NCI-H1694 (cell line): ENCODE measurements around the gene TRPM5.
"Not testable (repeated sequence)": the region's sequence is repeated elsewhere in the genome, so short reads cannot be mapped to it uniquely, and the experiment has no call there.

Experiments
- DNase-seq: peaks from one replicate; lab custom pipeline; 2025; lab: John Stamatoyannopoulos, UW

The TRPM5 gene, protein sequence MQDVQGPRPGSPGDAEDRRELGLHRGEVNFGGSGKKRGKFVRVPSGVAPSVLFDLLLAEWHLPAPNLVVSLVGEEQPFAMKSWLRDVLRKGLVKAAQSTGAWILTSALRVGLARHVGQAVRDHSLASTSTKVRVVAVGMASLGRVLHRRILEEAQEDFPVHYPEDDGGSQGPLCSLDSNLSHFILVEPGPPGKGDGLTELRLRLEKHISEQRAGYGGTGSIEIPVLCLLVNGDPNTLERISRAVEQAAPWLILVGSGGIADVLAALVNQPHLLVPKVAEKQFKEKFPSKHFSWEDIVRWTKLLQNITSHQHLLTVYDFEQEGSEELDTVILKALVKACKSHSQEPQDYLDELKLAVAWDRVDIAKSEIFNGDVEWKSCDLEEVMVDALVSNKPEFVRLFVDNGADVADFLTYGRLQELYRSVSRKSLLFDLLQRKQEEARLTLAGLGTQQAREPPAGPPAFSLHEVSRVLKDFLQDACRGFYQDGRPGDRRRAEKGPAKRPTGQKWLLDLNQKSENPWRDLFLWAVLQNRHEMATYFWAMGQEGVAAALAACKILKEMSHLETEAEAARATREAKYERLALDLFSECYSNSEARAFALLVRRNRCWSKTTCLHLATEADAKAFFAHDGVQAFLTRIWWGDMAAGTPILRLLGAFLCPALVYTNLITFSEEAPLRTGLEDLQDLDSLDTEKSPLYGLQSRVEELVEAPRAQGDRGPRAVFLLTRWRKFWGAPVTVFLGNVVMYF (N-terminal part only)

DNA sequence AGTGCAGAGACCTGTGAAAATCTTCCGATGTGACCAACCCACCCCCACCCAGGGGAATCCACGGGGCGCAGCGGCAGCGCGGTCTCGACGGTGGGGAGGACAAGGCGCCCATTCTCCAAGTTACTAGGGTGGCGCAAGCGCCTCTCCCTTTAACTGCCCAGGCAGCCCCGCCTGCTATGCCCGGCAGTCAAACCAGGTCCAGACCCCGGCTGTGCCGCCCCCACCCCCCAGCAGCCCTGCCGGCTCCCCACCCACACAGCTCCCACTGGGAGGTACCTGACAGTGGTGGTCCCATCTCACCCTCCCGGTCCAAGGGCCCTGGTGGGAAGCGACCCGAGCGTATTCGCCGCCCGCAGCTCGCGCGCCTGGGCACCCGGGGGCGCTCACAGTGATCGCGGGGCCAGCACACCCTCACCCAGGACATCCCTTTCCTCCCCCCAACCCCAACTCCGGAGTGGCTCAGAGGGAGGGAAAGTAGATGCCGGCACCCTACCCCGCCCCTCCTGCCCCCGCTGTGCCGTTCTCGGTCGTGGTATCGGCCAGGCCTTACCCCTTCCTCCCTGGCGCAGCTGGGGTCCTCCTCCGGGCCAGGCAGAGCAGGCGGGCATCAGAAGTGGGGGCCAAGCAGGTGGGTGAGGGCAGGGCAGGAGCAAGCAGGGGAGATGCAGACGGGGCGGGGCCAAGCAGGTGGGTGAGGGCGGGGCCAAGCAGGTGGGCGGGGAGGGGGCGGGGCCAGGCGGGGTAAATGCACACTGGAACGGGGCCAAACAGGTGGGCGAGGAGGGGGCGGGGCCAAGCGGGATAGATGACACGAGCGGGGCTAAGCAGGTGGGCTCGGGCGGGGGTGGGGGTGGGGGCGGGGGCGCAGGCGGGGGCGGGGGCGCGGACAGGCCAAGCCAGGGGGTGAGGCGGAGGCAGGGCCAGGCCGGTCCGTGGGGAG is at the start of gene TRPM5:
Gene TRPM5 (minus strand): TSS at position 634 of the 940 bp plus-strand sequence. CDS start 21,478 bp downstream, outside the sequence.
- no peak for DNase-seq

DNA sequence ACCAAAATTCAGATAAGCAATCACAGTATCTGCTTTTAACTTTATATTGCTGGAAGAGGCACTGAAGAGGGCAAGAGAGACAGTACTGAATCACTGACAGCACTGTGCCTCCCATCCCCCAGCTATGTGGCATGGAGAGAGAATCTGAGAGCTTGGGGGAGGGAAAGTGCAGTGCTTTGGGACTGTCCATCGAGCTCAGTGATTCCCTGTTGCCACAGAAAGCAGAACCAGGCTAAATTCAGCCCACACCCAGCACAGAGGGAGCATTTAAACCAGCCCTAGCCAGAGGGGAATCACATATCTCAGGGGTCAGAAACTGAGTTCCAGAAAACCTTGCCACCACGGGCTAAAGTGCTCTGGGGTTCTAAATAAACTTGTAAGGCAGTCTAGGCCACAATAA is 44.8 kb upstream of the TRPM5 start:
- DNase-seq = no peak

DNA sequence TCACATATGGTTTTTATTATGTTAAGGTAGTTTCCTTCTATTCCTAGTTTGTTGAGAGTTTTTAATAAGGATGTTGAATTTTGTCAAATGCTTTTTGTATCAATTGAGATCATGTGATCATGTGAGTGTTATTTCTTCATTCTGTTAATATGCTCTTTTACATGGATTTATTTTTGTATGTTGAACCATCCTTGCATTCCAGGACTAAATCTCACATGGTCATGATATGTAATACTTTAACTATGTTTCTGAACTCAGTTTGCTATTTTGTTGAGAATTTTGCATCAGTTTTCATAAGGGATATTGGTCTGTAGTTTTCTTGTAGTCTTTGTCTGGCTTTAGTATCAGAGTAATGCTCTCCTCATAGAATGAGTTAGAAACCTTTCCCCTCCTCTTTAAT is 43.7 kb upstream of the TRPM5 start:
- no peak for DNase-seq

DNA sequence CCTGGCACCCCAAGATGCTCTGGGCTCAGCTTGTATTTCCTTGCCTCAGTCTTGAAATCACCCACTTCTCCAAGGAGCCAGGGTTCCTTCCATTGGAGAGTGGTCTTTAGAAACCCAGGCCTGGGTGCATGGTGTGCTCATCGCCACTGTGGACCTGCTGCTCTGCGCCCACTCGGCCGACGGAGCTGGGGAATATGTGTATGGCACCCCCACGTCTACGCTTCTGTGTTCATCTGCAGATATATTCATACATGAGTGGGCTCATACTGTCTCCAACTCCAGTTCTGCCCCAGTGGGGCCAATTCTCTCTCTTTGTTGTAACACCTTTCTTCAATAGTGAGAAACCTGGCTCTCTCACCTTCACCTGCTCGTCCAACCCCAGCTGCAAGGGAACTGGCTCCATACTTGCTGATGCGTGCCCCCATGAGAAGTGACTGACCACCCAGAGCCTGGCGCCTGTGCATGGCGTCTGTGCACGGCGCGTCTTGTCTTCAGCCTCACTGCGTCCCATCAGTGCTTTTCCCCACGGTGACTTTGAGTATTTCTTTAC is 40.3 kb upstream of the TRPM5 start:
- DNase-seq = no peak

DNA sequence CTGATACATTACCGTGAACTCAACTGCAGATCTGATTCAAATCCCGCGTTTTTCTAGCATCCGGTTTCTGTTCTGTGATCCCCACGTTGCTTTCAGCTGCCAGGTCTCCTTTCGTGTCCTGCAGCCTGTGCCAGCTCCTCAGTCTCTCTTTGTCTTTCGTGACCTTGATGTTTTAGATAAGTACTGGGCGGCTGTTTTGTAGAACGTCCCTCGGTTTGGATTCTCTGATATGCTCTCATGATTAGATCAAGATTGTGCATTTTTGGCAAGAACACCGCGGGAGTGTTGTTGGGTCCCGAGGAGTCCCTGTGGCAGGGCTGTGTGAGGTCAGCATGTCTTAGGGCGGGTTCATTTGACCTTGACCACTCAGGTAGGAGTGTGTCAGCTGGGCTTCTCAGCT is 39.1 kb upstream of the TRPM5 start:
- no peak for DNase-seq

DNA sequence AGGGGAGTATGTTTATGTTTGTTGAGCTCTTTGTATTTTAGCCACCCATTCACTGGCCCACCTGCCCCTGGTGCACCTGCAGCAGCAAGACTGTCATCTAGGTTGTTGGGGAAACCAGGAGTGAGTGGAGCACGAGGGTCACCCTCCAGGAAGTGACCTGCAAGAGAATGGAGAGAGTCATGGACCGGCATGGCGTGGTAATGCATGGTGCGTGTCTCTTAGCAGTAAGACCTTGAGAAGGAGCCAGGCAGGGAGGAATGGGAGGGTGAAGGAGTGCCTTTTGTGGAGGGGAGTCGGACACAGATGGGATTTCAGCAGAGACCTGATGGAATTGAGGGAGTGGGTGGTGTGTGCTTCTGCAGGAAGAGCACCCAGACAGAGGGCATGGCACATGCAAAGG is 38.4 kb upstream of the TRPM5 start:
- DNase-seq = no peak

DNA sequence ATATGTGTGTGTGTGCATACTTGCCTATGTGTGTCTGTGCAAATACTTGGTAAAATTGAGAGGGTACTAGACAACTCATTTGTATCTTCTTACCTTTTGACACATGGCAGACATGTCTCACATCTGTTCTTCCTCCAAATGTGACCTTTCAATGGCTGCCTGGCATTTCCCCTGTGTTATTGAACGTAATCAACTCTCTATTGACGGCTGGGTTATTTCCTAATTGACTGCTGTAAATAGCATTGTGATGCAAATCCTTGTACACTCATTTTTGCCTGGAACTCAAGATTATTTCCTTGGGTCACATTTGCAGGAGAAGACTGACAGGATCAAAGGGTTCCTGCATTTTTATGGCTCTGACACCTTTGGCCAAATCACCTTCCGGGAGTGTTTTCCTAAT is 37.9 kb upstream of the TRPM5 start:
- no peak for DNase-seq

DNA sequence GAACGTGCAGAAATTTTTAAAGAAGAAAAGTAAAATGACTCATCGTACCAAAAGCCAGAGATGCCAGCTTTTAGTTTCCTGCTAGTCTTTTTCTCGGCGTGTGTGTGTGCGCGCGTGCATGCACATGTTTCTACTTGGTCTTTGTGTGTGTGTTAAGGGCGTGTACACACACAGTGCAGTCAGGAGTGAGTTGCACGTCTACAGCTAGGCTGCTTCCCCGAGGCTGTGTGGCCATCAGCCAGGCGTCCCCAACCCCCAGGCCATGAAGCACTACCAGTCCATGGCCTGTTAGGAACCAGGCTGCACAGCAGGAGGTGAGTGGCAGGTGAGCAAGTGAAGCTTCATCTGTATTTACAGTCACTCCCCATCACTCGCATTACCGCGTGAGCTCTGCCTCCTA is 36.9 kb upstream of the TRPM5 start:
- no peak for DNase-seq

DNA sequence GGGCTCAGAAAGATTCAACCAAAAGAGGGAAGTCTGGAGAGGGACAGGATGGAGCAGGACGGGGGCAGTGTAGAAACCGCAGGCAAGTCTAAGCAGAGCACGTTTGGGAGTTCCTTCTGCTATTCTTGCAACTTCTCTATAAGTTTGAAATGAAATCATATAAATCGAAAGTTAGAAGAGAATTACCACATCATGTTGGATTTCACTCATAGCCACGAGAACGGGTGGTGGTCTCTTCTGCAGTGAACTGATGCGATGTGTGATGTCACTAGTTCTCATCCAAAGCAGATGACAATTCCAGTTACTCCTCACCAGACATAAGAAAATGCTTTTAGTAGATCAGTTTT is 36.5 kb upstream of the TRPM5 start:
- no peak for DNase-seq

DNA sequence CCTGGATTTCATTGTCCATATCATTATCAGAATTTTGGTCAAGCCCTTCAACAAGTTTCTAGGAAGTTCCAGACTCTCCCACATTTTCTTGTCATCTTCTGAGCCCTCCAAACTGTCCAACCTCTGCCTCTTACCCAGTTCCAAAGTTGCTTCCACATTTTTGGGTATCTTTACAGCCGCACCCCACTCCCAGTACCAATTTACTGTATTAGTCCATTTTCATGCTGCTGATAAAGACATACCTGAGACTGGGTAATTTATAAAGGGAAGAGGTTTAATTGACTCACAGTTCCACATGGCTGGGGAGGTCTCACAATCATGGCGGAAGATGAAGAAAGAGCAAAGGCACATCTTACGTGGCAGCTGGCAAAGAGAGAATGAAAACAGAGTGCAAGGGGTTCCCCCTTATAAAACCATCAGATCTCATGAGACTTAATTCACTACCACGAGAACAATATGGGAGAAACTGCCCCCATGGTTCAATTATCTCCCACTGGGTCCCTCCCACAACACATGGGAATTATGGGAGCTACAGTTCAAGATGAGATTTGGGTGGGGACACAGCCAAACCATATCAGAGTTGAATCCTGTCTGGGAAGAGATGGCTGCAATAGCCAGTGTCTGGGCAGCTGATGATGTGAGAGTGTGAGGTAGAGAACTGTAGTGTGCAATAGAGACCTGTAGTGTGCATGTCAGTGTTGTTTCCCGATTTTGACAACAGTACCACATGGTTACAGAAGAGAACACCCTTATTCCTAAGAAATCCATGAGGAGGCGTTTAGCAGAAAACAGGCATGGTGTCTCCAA is 36.0 kb upstream of the TRPM5 start:
- DNase-seq = not testable (repeated sequence)

DNA sequence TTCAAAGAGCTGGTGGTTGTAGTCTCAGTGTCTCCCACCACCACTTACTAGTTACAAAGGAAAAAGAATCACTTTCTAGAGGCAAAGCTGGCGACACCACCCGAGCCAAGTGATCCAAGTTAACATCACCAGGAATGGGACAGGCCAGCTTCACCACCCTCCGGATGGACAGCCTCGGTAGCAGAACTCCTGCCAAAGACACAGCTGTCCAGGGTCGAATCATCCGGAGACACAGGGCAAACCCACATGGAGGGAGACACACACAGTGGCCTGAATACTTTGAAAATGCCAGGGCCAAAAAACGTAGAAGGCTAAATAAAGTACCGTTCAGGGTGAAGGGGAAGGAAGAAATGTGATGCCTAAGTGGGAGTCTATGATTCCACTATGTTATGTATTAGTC is 33.6 kb upstream of the TRPM5 start:
- no peak for DNase-seq

DNA sequence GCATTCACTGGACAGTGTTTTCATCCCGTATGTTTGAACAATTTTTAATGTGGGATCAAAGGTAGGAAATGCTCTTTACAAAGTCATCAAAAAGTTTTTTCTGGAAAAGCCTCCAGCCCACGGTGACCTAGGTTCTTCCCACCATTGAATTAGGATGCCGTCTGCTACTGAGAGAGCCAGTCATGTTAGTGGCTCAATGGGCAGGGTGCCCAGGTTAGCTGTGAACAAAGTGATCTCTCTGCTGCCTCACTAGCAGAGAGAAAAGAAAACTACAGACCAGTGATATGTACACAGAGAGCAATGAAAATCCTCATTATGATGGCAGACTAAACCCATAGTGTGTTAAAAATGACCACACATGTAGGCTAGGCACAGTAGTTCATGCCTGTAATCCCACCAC is 32.9 kb upstream of the TRPM5 start:
- DNase-seq = no peak

DNA sequence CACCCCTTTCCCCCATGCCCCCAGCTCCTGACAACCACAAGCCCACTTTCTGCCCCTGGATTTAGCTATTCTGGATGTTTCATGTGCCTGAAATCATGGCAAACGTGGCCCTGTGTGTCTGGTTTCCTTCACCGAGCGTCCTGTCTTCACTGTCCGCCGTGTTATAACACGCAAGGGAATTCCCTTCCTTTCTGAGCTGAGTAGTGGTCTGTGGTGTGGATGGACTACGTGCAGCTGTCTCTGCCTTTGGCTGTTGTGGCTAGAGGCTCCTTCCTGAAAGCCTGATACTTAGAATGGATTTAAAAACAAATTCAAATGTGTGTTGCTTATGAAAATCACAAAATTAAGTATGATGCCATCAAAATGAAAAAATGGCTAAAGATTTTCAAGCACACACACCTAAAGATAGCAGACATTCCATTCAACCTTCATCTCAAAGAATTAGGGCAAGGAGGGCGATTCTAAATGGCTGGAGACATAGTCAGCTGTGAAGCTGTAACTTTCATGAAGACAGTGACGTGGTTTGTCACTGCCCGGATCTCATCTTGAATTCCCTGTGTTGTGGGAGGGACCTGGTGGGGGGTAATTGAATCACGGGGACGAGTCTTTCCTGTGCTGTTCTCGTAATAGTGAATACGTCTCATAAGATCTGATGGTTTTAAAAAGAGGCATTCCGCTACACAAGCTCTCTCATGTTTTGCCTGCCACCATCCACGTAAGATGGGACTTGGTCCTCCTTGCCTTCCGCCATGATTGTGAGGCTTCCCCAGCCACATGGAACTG is 31.0 kb upstream of the TRPM5 start:
- DNase-seq = no peak

DNA sequence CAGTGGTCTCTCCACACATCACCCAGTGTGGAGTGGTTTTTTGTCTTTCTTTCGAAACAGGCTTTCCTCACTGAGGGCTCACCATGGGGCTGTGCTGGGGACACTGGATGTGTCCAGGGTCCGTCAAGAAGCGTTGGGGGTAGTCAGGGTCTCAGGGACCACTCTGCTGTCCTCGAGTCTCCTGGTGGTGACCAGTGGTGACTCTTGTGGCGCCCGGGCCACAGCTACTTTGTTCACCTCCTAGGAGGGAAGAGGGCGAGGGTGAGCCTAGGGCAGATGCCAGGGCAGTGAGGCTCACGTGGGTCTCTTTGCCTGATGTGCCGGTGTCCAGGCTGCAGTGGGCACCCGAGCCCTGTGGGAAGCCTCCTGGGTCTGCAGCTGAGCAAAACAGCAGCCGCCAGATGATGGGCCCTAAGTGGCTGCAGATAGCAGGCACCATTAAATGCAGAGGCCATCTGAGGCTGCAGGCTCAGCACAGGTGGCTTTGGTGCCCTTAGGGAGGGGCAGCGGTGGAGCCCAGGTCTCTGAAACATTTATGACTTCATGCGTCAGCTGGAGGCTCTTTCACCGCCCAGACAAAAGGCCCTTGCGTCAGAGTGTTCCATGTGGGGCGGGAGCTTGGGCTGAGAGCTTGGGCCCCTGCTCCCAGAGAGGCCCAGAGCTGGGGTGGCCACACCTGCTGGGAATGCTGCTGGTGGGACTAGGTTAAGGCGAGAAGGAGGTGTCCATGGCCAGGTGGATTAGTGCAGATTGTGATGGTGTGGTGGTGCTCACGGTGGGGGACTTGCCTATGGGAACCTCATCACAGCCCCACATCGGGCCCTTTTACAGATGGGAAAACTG is 30.0 kb upstream of the TRPM5 start:
- DNase-seq = no peak

DNA sequence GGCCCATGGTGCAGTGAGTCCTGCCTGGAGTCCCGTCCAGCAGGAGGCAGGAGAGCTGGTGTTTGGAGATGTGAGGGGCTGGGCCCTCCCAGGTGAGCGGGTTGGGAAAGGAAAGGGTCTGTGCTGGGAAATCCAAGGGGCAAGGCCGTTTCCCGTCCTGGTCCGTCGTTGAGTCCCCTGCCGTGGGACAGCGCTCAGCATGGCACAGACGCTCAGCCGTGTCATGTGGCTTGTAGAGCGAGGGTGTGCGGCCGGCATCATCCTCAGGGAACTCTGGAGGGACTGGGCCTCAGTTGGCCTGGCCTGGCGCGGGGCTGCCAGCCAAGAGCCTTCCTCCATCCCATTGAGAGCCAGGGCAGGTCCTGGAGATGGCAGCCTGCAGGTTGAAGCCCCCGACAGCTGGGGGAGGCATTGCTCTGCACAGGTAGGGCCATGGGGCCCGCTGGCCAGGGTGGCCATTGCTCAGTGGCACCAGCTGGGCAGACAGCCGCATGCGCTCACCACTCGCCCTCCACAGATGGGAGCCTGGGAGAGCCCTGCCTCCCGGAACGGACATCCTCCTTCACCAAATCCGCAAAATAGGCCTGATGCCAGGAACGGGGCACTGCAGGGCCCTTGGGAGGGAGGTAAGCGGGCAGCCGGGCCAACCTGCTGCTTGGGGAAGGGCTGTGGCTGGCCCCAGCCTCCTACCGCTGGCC is 29.2 kb upstream of the TRPM5 start:
- DNase-seq = no peak

DNA sequence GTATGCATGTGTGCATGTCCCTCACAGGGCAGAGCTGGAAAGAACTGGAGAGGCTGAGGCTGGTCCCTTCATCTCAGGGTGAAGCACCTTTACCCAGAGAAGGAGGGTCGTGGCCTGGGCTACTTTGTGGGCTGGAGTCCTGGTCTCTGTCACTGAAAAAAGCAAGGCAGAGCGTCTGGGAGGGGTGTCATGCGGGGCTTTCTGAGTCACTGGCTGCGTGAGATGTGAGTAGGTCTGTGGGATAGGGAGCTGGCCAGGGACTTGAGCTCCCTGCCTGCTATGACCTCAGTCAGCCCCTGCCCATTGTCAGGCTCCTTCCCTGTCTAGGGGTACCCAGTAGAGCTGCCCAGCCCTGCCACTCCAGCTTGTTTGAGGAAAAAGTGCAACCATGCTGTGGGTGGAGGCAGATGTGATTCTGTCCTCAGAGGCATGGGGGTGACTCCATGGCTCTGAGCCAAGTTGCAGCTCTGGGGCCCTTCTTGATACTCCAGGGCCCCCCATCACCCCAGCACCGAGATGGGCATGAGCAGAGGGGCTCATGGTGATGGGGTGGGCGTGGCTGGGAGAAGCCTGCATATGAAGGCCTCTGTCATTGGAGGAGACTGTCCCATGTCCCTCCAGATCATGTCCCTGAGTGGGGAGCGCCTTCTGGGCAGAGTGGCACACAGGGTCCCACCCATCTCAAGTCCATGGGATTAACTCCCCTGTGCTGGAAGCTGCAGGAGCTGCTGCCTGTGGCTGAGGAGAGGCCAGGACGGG is 28.3 kb upstream of the TRPM5 start:
- no peak for DNase-seq

DNA sequence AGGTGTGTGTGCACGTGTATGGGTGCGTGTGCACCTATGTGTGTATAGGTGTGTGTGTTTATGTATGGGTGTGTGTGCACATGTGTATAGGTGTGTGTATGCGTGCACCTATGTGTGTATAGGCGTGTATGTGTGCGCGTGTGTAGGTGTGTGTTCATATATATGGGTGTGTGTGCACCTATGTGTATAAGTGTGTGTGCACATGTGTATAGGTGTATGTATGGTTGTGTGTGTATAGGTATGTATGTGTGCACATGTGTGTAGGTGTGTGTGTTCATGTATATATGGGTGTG is 27.4 kb upstream of the TRPM5 start:
- DNase-seq = no peak

DNA sequence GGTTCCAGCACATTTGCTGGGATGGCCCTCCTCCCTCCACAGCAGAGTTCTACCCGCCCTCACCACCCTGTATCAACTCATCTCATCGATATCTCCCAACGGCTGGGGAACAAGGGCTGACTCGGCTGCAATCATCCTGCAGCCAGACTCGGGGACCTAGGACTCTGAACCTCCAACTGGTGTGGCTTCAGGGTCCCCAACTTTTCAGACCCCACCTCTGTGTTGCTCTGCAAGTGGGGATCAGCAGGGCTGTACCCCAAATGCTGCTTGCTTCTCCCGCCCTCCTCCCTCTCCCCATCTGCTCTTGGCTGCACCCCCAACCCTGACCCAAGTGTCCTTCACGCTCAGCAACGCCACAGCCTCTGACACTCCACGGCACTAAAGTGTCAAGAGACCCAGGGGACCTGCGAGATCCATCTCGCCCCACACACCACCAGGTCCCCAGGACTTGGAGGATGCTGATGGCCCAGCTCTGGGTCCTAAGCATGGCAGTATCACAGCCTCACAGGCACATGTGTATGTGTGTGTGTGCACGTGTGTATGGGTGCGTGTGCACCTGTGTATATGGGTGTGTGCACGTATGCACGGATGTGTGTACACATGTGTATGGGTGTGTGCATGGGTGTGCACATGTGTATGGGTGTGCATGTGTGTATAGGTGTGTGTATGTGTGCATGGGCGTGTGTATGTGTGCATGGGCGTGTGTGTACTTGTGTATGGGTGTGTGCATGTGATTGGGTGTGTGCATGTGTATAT is 26.9 kb upstream of the TRPM5 start:
- no peak for DNase-seq
